H9 (cell line): ENCODE measurements around the gene ANTXR2. TPM values are rescaled to one million over a fixed set of nuclear protein-coding genes. Genes with fewer than 3 reads are reported as not detected.

ENCODE experiments used
- DNase-seq: peaks from one replicate; pipeline ENCODE4 v3.0.0-alpha.2; 2017
- H2AFZ ChIP-seq: one replicate; pipeline ENCODE4 v1.6.1; 2013; ENCODE audit warnings: mild to moderate bottlenecking, low read length, control low read depth, moderate library complexity
- H2AK5ac ChIP-seq: 2 replicates; pipeline ENCODE4 v1.6.1; 2013; ENCODE audit warnings: low read length, control low read depth, mixed read lengths; ENCODE audit not compliant: insufficient read length
- H2BK120ac ChIP-seq: one replicate; pipeline ENCODE4 v1.6.1; 2013; ENCODE audit warnings: low read depth, mild to moderate bottlenecking, low read length, control low read depth, inconsistent platforms; ENCODE audit not compliant: poor library complexity, severe bottlenecking
- H2BK12ac ChIP-seq: 2 replicates; pipeline ENCODE4 v1.6.1; 2013; ENCODE audit warnings: low read length, control low read depth, mixed read lengths, low read depth; ENCODE audit not compliant: insufficient read length
- H2BK15ac ChIP-seq: 2 replicates; pipeline ENCODE4 v1.6.1; 2013; ENCODE audit warnings: low read depth, low read length, control low read depth
- H2BK20ac ChIP-seq: one replicate; pipeline ENCODE4 v1.6.1; 2013; ENCODE audit warnings: low read depth, mild to moderate bottlenecking, low read length, control low read depth, inconsistent platforms; ENCODE audit not compliant: poor library complexity, severe bottlenecking
- H2BK5ac ChIP-seq: 2 replicates; pipeline ENCODE4 v1.6.1; 2013; ENCODE audit warnings: low read length, control low read depth, mixed read lengths; ENCODE audit not compliant: insufficient read length
- H3K14ac ChIP-seq: 2 replicates; pipeline ENCODE4 v1.6.1; 2013; ENCODE audit warnings: low read length, control low read depth; ENCODE audit not compliant: insufficient read depth
- H3K18ac ChIP-seq: 2 replicates; pipeline ENCODE4 v1.6.1; 2013; ENCODE audit warnings: low read depth, mild to moderate bottlenecking, mixed read lengths, low read length, control low read depth; ENCODE audit not compliant: insufficient read length
- H3K23ac ChIP-seq: 2 replicates; pipeline ENCODE4 v1.6.1; 2013; ENCODE audit warnings: low read length, control low read depth, mixed read lengths, low read depth; ENCODE audit not compliant: insufficient read length
- H3K23me2 ChIP-seq: 2 replicates; pipeline ENCODE4 v1.6.1; 2013; ENCODE audit warnings: low read depth, mild to moderate bottlenecking, mixed read lengths, low read length, control low read depth; ENCODE audit not compliant: insufficient read length, poor library complexity, severe bottlenecking
- H3K27ac ChIP-seq: 2 replicates; pipeline ENCODE4 v1.5.1; 2013; ENCODE audit warnings: low read length, control low read depth, mixed read lengths, low read depth; ENCODE audit not compliant: insufficient read length
- H3K27me3 ChIP-seq: 2 replicates; pipeline ENCODE4 v1.6.1; 2013; ENCODE audit warnings: low read length, control low read depth, inconsistent platforms; ENCODE audit not compliant: insufficient read depth
- H3K4ac ChIP-seq: 2 replicates; pipeline ENCODE4 v1.6.1; 2013; ENCODE audit warnings: low read depth, mild to moderate bottlenecking, control low read depth, inconsistent platforms, low read length, moderate library complexity
- H3K4me1 ChIP-seq: 2 replicates; pipeline ENCODE4 v1.6.1; 2013; ENCODE audit warnings: low read length, control low read depth, inconsistent platforms; ENCODE audit not compliant: insufficient read depth
- H3K4me2 ChIP-seq: 2 replicates; pipeline ENCODE4 v1.6.1; 2013; ENCODE audit warnings: low read length, control low read depth, mixed read lengths; ENCODE audit not compliant: insufficient read length, insufficient read depth
- H3K56ac ChIP-seq: 2 replicates; pipeline ENCODE4 v1.6.1; 2013; ENCODE audit warnings: low read depth, mild to moderate bottlenecking, mixed read lengths, low read length, control low read depth; ENCODE audit not compliant: insufficient read length
- H3K79me1 ChIP-seq: 2 replicates; pipeline ENCODE4 v1.6.1; 2013; ENCODE audit warnings: low read depth, mild to moderate bottlenecking, moderate library complexity, low read length, control low read depth, inconsistent platforms; ENCODE audit not compliant: insufficient read depth, poor library complexity, severe bottlenecking
- H3K79me2 ChIP-seq: 2 replicates; pipeline ENCODE4 v1.6.1; 2013; ENCODE audit warnings: low read length, control low read depth, inconsistent platforms; ENCODE audit not compliant: insufficient read depth
- H3K9ac ChIP-seq: 2 replicates; pipeline ENCODE4 v1.6.1; 2013; ENCODE audit warnings: low read length, control low read depth, mixed read lengths; ENCODE audit not compliant: insufficient read length; ENCODE audit errors: extremely low read depth
- H3K9me3 ChIP-seq: one replicate; pipeline ENCODE4 v1.6.1; 2013; ENCODE audit warnings: low read depth, low read length, inconsistent platforms; ENCODE audit not compliant: control insufficient read depth
- H3T11ph ChIP-seq: one replicate; pipeline ENCODE4 v1.6.1; 2013; ENCODE audit warnings: mild to moderate bottlenecking, low read length, control low read depth, inconsistent platforms
- H4K20me1 ChIP-seq: one replicate; pipeline ENCODE4 v1.6.1; 2013; ENCODE audit not compliant: control insufficient read depth, insufficient read length, insufficient read depth
- H4K5ac ChIP-seq: 2 replicates; pipeline ENCODE4 v1.6.1; 2013; ENCODE audit warnings: low read depth, mild to moderate bottlenecking, mixed read lengths, low read length, control low read depth; ENCODE audit not compliant: insufficient read length
- H4K8ac ChIP-seq: replicated peaks from 2 replicates; pipeline ENCODE4 v1.6.1; 2013; ENCODE audit warnings: low read length, control low read depth, mixed read lengths, low read depth; ENCODE audit not compliant: insufficient read length
- H4K91ac ChIP-seq: 2 replicates; pipeline ENCODE4 v1.6.1; 2013; ENCODE audit warnings: low read depth, mild to moderate bottlenecking, moderate library complexity, mixed read lengths, low read length, control low read depth; ENCODE audit not compliant: insufficient read length
- H3K27ac Mint-ChIP-seq, 3 experiments: 2 replicates in 2 of 3; 3 replicates in 1 of 3; pipeline ENCODE4 v1.8.0; 2020 to 2021; ENCODE audit warnings: mixed read lengths in 3 of 3, mild to moderate bottlenecking in 1 of 3, moderate library complexity in 1 of 3
- H3K27me3 Mint-ChIP-seq: 2 replicates; pipeline ENCODE4 v1.8.0; 2021; ENCODE audit warnings: low read depth, mild to moderate bottlenecking, moderate library complexity, mixed read lengths
- H3K36me3 Mint-ChIP-seq, 3 experiments: 2 replicates in 2 of 3; 3 replicates in 1 of 3; pipeline ENCODE4 v1.8.0; 2020 to 2021; ENCODE audit warnings: low read depth in 3 of 3, mixed read lengths in 3 of 3; ENCODE audit not compliant: insufficient read depth in 1 of 3
- H3K4me1 Mint-ChIP-seq, 2 experiments: 2 replicates each; pipeline ENCODE4 v1.8.0; 2020; ENCODE audit warnings: mixed read lengths in 2 of 2
- H3K4me3 Mint-ChIP-seq, 2 experiments: 2 replicates in 1 of 2; 3 replicates in 1 of 2; pipeline ENCODE4 v1.8.0; 2020 to 2021; ENCODE audit warnings: mild to moderate bottlenecking in 2 of 2, mixed read lengths in 2 of 2, moderate library complexity in 1 of 2
- H3K9me3 Mint-ChIP-seq, 2 experiments: 2 replicates in 1 of 2; 3 replicates in 1 of 2; pipeline ENCODE4 v1.8.0; 2020; ENCODE audit warnings: mild to moderate bottlenecking in 2 of 2, mixed read lengths in 2 of 2, moderate library complexity in 1 of 2
- WGBS: extraction: QIAGEN DNeasy Blood & Tissue Kit; methylation state at CpG from one replicate; pipeline ENCODE4 v1.1.7; 2013; ENCODE audit warnings: missing lambda C conversion rate, low lambda C conversion rate, mixed read lengths; ENCODE audit not compliant: insufficient read length; ENCODE audit errors: extremely low coverage; 5-methylcytosine and 5-hydroxymethylcytosine counted together
- total RNA-seq: library from RNA; stranded (reverse); gene quantifications from 2 replicates; pipeline ENCODE4 v1.2.1, GENCODE V29; 2021
- TF ChIP-seq, protein P1 (sequence below): fragments of 200-600 bp; sonication (generic); conservative IDR thresholded peaks from 3 replicates; pipeline ENCODE4 v1.8.0; 2021; ENCODE audit warnings: antibody characterized with exemption, mild to moderate bottlenecking

The ANTXR2 gene
- total RNA-seq, 1 experiment from 2014 or later: 4.7 TPM

DNA sequence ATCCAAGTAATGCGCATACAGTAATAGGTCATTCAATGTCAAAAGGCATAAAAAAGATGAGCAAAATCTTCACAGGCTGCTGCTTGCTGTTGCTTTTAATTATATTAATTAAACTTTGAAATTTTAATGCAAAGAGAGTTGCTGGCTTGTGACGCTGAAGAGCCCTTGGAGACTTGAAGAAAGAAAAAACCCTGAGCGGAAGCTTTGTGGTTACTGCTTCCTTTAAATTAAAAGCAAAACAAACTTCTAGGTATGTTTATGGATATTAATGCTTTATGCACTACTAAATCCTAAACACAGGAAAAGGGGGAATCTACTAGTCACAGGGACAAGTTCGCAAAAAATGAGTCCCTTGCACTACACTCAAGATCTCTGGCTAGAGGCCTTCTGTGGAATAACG, 166.7 kb downstream of the ANTXR2 start:
- Histone ChIP-seq H3K27ac (no peak overlapping the region), H4K8ac (no peak overlapping the region), H3K9ac (no peak overlapping the region), H3K23me2 (no peaks in the 10 kb centered on the region), H3K79me2 (no peaks in the 10 kb centered on the region), H2AK5ac (no peak overlapping the region), H3K27me3 (no peaks in the 10 kb centered on the region), H2AFZ (no peak overlapping the region), H3T11ph (no peak overlapping the region), H2BK120ac (no peak overlapping the region), H3K4me2 (no peak overlapping the region), H3K18ac (no peak overlapping the region), H4K5ac (no peak overlapping the region), H2BK12ac (no peak overlapping the region), H3K14ac (no peak overlapping the region), H3K79me1 (no peaks in the 10 kb centered on the region), H3K9me3 (no peaks in the 10 kb centered on the region), H3K56ac (no peak overlapping the region), H3K23ac (no peak overlapping the region), H2BK15ac (no peak overlapping the region), H3K4me1 (no peaks in the 10 kb centered on the region), H2BK20ac (no peak overlapping the region), H4K91ac (no peak overlapping the region), H3K4ac (no peak overlapping the region), H2BK5ac (no peak overlapping the region), H4K20me1 (no peaks in the 10 kb centered on the region)
- Mint-ChIP-seq H3K4me1 (no peaks in the 10 kb centered on the region), H3K27ac (no peak overlapping the region), H3K4me3 (no peak overlapping the region), H3K36me3 (no peaks in the 10 kb centered on the region), H3K9me3 (peaks cover 0 to under 1% of the 10 kb centered on the region in 2 experiments; a peak in 1 of 5 replicates), H3K27me3 (no peaks in the 10 kb centered on the region)
- TF ChIP-seq, protein P1, sequence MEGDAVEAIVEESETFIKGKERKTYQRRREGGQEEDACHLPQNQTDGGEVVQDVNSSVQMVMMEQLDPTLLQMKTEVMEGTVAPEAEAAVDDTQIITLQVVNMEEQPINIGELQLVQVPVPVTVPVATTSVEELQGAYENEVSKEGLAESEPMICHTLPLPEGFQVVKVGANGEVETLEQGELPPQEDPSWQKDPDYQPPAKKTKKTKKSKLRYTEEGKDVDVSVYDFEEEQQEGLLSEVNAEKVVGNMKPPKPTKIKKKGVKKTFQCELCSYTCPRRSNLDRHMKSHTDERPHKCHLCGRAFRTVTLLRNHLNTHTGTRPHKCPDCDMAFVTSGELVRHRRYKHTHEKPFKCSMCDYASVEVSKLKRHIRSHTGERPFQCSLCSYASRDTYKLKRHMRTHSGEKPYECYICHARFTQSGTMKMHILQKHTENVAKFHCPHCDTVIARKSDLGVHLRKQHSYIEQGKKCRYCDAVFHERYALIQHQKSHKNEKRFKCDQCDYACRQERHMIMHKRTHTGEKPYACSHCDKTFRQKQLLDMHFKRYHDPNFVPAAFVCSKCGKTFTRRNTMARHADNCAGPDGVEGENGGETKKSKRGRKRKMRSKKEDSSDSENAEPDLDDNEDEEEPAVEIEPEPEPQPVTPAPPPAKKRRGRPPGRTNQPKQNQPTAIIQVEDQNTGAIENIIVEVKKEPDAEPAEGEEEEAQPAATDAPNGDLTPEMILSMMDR: no peak
- no peak for DNase-seq
- WGBS: no CpG with 5 or more reads among the region's 5 CpGs
